Posterior vena cava (tissue), 2 donors: ENCODE measurements around the gene CD96. TPM values are rescaled to one million over a fixed set of nuclear protein-coding genes. Genes with fewer than 3 reads are reported as not detected.

Source experiments
- DNase-seq: peaks from one replicate; pipeline ENCODE4 v3.0.0-alpha.2; 2020; ENCODE audit warnings: low spot score
- intact Hi-C, 2 donors: fragments of 100-400 bp; cut with DNase I; formaldehyde crosslinking; loops; one replicate each; pipeline versions ENCODE4 v1.14.1 to v1.14.2; 2022 to 2023
- total RNA-seq, 2 donors: library from RNA; stranded (reverse); fragmentation: NEBNext Ultra II Directional; extraction: Animal tissue kit (Norgen Biotek cat#: 25700); gene quantifications; one replicate each; pipeline ENCODE4 v1.2.1, GENCODE V29; 2021
- donor health status: DM: yes; HTN: yes; CAD: no.
- donor health status: DM: yes; HTN: yes; CAD: no.

Gene CD96
- total RNA-seq, 2 donors from 2014 or later: 1.1 to 2.5 TPM

DNA sequence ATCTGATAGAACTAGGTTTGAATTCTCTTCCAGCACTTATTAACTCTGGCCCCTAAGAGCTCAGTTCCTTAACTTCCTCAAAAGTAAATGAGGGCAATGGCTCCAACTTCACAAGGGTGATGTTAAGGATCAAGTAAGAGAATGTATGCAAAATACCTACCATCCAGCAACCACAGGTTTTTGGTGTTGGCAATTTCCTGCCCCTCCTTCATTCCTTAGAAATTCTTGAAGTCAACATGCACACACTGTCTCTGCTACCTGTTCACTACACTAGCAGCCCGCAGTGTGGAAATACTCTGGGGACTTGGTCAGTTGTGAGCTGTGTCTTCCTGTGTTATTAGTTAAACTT is 48.1 kb downstream of the CD96 start:
- intact Hi-C loops: no loop called here
- DNase-seq: no peak

DNA sequence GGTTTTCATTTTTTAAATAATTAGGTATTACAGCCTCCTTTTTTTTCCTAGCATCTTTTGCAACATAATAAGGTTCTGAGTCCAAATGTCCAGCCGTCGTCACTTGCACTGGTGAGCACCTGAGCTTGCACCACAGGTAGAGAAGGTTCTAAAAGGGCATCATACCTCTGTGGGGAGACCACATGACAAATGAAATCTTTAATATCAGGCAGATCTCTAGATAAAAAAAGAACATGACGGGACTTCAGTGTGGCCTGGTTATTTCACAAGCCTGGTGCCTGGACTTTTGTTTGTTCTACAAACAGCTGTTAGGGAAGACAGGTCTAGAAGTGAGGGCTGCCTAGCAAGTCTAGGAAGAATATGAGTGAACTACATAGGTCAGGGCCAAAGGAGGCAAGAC is 49.6 kb downstream of the CD96 start:
- intact Hi-C loops: no loop called here
- no peak for DNase-seq

GRCh38 chr3:111592143-111592542 is 50.1 kb downstream of the CD96 start:
- intact Hi-C loops: no loop called here
- DNase-seq: no peak

DNA sequence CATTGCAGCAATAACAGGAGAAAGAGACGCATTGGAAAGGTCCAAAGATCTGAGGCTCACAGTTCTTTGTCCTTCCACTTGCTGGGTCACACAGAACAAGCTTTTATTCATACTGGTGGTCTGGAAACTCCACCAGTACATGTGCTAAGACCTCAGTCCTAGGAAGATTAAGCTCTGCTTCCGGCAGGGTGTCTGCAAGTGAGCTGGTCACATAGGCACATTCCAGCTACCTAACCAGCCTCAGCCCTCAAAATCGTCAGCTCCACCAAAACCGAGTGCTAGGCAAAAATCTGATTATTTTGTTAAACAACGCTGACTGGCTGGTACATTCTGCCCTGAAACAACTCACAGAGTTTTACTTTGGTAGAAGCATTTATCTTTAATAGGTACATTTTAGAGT is 50.9 kb downstream of the CD96 start:
- intact Hi-C loops: no loop called here
- DNase-seq: no peak

- DNase-seq: no peak
- intact Hi-C loops: no loop called here
These were observed 51.7 kb downstream of the CD96 start for GRCh38 chr3:111593666-111594065.

GRCh38 chr3:111594205-111594604 is 52.2 kb downstream of the CD96 start:
- intact Hi-C loops: no loop called here

GRCh38 chr3:111594781-111595180 is 52.8 kb downstream of the CD96 start:
- intact Hi-C loops: no loop called here
- no peak for DNase-seq

More at GRCh38 chr3:111594205-111594604, 52.2 kb downstream of the CD96 start:
- DNase-seq: no peak

DNA sequence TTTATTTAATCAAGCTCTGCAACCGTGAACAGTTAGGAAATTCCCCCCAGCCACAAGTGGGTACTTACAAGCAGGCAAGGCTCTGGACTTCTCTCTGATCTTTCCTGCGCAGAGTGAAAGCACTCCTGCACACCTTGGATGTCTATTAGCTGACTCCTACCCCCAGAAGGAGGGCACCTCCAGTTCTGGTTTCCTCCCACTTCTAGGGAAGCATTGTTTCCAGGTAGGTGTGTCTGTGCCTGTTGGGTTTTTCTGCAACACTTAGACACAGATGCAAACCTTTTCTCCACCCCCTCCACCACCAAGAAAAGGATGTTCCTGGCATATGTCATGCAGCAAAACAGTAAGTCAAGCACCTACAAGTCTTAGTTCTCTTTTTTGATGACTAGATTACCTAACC is 53.2 kb downstream of the CD96 start, which contains the start of gene ZBED2:
TSS of gene ZBED2 (minus strand) at position 115 of the 400 bp plus-strand sequence. CDS start 1,145 bp downstream, outside the sequence.
- intact Hi-C loops: no loop called here
- no peak for DNase-seq

DNA sequence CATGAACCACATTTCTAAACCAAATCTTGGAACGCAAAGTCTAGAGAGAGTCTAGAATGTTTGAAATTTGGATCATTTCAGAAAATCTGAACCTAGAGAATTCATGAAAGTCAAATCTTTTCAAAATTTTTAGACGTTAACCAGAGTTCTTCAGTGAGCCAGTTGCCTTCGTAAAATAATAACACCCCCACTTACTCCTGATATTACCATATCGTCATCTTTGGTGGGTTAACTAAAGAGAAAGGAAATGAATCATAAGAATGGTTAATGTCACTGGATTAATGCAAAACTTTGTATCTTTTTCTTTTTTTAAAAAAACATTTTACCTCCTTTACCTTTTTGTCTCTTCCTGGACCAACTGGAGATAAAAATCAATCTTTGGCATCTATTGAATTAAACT is 54.3 kb downstream of the CD96 start:
- intact Hi-C loops: no loop called here
- DNase-seq: no peak

DNA sequence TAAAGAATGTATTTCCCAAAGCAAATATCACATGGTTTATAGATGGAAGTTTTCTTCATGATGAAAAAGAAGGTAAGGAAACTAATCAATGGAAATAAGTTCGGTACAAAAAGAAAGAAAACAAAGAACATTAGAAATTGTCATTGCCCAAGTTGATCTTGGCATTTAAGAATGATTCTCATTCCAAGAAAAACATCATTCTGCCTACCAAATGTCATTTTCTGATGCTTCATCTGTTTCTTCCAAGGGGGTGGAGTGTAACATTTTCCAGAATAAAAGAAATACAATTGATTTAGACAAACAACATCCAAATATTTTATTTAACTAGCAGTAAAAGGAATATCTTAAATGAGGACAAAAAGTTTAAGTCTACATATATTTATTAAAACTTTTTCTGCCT is 56.1 kb downstream of the CD96 start:
- no peak for DNase-seq
- intact Hi-C loops: no loop called here

- intact Hi-C loops: no loop called here
- DNase-seq: no peak
These were observed 56.6 kb downstream of the CD96 start for GRCh38 chr3:111598552-111598951.

GRCh38 chr3:111601810-111602209 is 59.8 kb downstream of the CD96 start:
- intact Hi-C loops: no loop called here
- no peak for DNase-seq

GRCh38 chr3:111603679-111604078 is 61.7 kb downstream of the CD96 start:
- no peak for DNase-seq
- intact Hi-C loops: no loop called here

DNA sequence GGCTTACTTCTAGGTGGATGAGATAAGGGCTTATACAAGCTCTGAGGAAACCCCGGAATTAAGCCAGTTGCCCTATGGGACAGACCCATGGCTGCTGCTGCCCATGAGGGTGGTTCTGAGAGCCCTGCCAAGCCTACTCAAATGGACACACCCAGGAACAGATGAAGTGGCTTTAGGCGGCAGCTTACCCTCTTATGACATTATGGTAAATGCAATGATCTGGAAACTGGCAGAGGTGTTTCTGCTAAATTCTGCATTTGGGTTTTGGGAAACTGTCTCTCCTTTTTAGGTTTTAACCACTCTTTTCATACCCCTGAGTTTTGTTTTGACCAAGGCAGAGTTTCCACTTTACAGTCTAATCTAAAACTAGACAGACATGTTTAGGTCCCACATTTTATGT is 62.1 kb downstream of the CD96 start:
- no peak for DNase-seq
- intact Hi-C loops: no loop called here

DNA sequence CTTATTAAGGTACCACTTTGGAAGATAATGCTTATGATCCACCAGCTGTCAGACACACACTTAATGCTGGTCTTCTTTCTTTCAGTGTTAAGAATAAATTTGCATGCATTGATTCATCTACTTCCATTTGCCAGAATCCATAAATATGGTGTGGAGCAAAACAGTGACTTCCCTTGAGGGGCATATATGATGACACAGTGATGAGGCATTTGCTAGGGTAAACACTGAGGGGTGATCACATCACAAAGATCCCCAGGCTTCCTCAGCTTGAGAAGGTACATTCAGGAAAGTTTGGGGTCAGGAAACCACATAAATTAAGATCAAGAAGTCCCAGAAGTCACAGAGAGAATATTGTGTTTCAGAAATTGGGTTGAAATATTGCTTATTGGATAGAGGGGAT is 63.0 kb downstream of the CD96 start:
- intact Hi-C loops: no loop called here
- no peak for DNase-seq

DNA sequence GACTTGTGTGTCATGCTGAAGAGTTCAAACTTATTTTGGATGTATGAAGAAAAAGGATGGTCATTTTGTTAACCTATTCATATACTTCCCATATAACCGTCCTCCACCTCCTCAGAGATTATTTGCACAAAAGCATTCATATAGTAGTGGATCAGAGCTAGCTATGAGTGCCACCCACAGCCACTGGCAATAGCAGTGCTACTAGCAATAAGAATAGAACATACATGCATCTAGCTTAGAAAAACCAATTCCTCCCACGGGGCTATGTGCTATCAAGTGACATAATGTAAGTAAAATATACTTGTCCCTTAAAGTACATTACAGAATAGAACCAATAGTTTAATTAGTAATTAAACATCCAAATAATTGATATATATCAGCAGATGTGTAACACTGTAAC is 63.5 kb downstream of the CD96 start:
- intact Hi-C loops: no loop called here

DNA sequence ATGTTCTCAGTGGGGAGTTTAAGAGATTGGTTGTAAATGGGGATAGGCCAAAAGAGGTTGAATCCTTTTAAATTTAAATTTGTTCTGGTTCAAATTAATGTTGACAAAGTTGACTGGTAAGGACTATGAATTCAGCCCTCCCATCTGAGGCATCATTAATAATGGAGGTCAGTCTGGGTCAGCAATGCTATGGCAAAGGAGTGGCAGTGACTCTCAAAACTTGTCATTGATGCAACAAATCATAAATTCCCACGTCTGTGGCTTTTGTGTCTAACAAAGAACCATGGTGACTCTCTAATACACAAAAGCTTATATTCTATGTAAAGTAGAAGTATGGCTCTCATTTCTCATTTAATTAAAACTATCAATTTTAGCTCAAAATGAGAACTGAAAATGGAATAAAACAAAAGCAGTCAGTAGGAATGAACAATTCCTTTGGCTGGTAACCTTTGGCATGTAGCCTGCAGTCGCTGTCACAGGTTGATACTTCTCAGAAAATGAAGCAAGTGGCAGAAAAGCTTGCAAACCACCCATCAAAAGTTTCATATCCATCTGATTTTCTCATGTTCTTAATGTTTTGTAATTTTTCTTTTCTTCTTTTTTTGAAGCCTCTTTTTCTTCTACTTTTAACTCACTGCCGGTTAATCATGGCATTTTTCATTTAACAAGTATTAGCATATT is 65.4 kb downstream of the CD96 start:
- intact Hi-C loops: no loop called here
- DNase-seq: no peak

More for the DNA sequence above, 63.5 kb downstream of the CD96 start:
- DNase-seq: no peak

DNA sequence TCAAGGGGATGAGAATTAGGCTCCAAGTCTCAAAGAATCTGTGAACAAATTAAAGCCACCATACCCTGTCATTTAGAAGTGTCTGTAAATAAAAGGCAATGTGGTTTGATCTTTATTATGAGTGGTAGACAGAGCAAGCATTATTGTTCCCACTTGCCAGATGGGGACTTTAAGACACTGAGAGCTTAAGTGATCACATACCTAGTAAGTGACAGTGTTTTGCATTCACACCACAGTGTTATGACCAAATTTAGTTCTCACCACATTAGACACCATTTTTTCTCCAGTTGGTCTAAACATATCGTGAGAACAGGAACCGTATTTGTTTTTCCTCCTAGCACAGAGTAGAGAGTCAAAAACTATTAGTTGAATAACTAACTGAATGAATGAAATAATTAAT is 66.4 kb downstream of the CD96 start:
- intact Hi-C loops: no loop called here
- DNase-seq: no peak

DNA sequence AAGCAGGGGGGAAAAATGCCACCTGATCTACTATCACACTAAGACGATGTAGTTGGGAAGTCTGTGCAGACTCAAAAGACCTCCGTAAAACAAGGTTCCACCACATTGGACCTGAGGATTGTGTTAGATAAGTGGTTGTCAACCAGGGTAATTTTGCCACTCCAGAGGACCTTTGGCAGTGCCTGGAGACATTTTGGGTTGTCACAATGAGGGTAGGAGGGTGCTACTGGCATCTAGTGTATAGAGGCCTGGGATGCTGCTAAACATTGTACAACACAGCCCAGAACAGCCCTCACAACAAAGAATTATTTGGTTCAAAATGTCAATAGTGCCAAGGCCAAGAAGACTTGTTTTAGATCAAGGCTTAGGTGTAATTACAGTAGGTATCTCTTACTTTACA is 67.7 kb downstream of the CD96 start:
- intact Hi-C loops: no loop called here
- DNase-seq: no peak

GRCh38 chr3:111610189-111610588 is 68.2 kb downstream of the CD96 start:
- intact Hi-C loops: no loop called here
- no peak for DNase-seq

GRCh38 chr3:111610612-111611054 is 68.6 kb downstream of the CD96 start:
- intact Hi-C loops: no loop called here
- DNase-seq: no peak

DNA sequence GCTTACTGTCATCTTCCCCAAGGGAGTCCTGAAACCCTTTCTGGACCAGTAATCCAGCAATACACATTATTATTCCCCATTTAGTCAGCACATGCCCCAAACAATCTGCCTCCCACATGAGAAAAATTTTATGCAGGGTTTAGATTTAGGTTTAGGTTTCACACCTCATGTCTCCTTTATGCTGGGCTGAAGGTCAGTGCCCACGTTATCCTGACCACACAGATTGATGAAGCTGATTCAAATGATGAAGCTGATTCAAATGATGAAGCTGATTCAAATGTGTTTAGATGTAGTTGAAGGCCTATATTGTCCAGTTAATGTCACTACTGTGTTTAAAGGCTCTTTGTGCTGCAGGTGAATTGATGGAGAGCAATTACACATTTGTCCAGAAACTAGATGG is 71.3 kb downstream of the CD96 start:
- DNase-seq: no peak
- intact Hi-C loops: no loop called here
